Upper lobe of right lung (tissue), 1 donor: ENCODE measurements around the gene ARNT2. TPM values are rescaled to one million over a fixed set of nuclear protein-coding genes. Genes with fewer than 3 reads are reported as not detected.

Experiments used
- ATAC-seq: fragments of 200-7000 bp; cut with Tn5 transposase; one replicate; pipeline ENCODE4 v1.9.1; 2020; ENCODE audit warnings: mild to moderate bottlenecking, moderate library complexity
- DNase-seq: peaks from one replicate; pipeline ENCODE4 v3.0.0-alpha.2; 2020
- H3K27ac ChIP-seq: fragments of 200-600 bp; one replicate; pipeline ENCODE4 v1.8.0; 2022
- H3K27me3 ChIP-seq: fragments of 200-600 bp; one replicate; pipeline ENCODE4 v1.8.0; 2022; ENCODE audit warnings: mild to moderate bottlenecking
- H3K36me3 ChIP-seq: fragments of 200-600 bp; one replicate; pipeline ENCODE4 v1.8.0; 2022
- H3K4me1 ChIP-seq: fragments of 200-600 bp; one replicate; pipeline ENCODE4 v1.8.0; 2022
- H3K4me3 ChIP-seq: fragments of 200-600 bp; one replicate; pipeline ENCODE4 v1.8.0; 2022; ENCODE audit warnings: mild to moderate bottlenecking
- H3K9me3 ChIP-seq: fragments of 200-600 bp; one replicate; pipeline ENCODE4 v1.8.0; 2022
- intact Hi-C: fragments of 100-400 bp; cut with DNase I; formaldehyde crosslinking; loops from one replicate; pipeline ENCODE4 v1.11.0; 2022
- total RNA-seq: library from RNA; stranded (reverse); fragmentation: NEBNext Ultra II Directional; extraction: Animal tissue kit (Norgen Biotek cat#: 25700); gene quantifications from one replicate; pipeline ENCODE4 v1.2.1, GENCODE V29; 2021
- TF ChIP-seq, protein P1 (sequence below): fragments of 200-600 bp; IDR thresholded peaks from one replicate; pipeline ENCODE4 v1.8.0; 2022; ENCODE audit warnings: antibody characterized with exemption
- donor health status: DM: no; HTN: yes; CAD: no; lungs with severe emphysema.

The ARNT2 gene
- total RNA-seq, 1 donor from 2014 or later, result 12.9 TPM

- ATAC-seq (peak; percentile 75), DNase-seq (no peak)
- no peaks in the 10 kb centered on the region for H3K9me3 ChIP-seq
- no peak overlapping the region for H3K4me3 ChIP-seq
- H3K27me3 ChIP-seq, result no peaks in the 10 kb centered on the region
- peaks cover 7% of the 10 kb centered on the region for H3K4me1 ChIP-seq
- no peaks in the 10 kb centered on the region for H3K36me3 ChIP-seq
- no peak overlapping the region for H3K27ac ChIP-seq
- TF ChIP-seq, protein P1, sequence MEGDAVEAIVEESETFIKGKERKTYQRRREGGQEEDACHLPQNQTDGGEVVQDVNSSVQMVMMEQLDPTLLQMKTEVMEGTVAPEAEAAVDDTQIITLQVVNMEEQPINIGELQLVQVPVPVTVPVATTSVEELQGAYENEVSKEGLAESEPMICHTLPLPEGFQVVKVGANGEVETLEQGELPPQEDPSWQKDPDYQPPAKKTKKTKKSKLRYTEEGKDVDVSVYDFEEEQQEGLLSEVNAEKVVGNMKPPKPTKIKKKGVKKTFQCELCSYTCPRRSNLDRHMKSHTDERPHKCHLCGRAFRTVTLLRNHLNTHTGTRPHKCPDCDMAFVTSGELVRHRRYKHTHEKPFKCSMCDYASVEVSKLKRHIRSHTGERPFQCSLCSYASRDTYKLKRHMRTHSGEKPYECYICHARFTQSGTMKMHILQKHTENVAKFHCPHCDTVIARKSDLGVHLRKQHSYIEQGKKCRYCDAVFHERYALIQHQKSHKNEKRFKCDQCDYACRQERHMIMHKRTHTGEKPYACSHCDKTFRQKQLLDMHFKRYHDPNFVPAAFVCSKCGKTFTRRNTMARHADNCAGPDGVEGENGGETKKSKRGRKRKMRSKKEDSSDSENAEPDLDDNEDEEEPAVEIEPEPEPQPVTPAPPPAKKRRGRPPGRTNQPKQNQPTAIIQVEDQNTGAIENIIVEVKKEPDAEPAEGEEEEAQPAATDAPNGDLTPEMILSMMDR, result no peak
- intact Hi-C loops, result no loop called here
Measured at GRCh38 chr15:80461356-80462095, 57.3 kb downstream of the ARNT2 start.

- H3K36me3 ChIP-seq, result no peaks in the 10 kb centered on the region
- DNase-seq, result no peak
- H3K4me1 ChIP-seq, result peaks cover 5% of the 10 kb centered on the region
- no peak overlapping the region for H3K27ac ChIP-seq
- no peak for ATAC-seq
- H3K27me3 ChIP-seq, result no peaks in the 10 kb centered on the region
- no peaks in the 10 kb centered on the region for H3K9me3 ChIP-seq
- TF ChIP-seq, protein P1, result no peak
- intact Hi-C loops, result no loop called here
- H3K4me3 ChIP-seq, result no peak overlapping the region
Measured at GRCh38 chr15:80462111-80462510, 57.9 kb downstream of the ARNT2 start.

GRCh38 chr15:80462836-80463512 is 58.8 kb downstream of the ARNT2 start:
- DNase-seq (no peak), ATAC-seq (no peak)
- intact Hi-C loops, result no loop called here
- no peaks in the 10 kb centered on the region for H3K9me3 ChIP-seq
- no peak overlapping the region for H3K27ac ChIP-seq
- peaks cover 5% of the 10 kb centered on the region for H3K4me1 ChIP-seq
- H3K4me3 ChIP-seq, result no peak overlapping the region
- TF ChIP-seq, protein P1, result no peak
- H3K27me3 ChIP-seq, result no peaks in the 10 kb centered on the region
- H3K36me3 ChIP-seq, result no peaks in the 10 kb centered on the region

DNA sequence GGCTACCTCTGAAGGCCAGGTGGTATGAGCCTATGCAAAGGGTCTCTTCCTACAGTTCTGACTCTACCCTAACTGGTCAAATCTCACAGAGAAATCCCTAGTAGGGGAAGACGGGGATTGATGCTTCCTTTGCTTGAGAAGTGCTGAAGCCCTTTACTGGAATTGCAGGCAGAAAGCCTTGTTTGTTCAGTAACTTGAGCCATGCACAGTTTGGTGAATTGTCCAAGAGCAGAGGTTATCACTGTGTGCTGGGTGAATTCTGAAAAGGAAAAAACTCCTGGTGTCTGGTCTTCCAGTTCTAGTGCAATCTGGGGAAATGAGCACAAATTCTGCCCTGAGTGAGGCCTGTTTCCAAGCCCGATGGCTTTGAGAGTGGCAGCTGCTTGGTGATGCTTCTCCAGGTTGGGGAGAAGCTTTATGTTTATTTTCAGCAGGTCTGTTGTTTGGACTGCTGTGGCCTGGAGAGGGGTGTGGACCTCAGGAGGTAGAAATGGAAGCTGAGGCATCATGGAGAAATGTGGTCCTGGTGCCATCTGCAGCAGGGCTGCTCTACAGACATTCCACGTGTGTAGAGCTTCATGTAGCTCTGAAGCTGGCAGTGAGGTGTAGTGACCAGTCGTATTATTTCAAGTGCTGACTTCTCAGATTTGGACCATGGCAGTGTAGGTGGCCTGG is 60.9 kb downstream of the ARNT2 start:
- no peaks in the 10 kb centered on the region for H3K9me3 ChIP-seq
- TF ChIP-seq, protein P1, result no peak
- intact Hi-C loops, result no loop called here
- H3K36me3 ChIP-seq, result no peaks in the 10 kb centered on the region
- no peak overlapping the region for H3K27ac ChIP-seq
- no peak overlapping the region for H3K4me3 ChIP-seq
- ATAC-seq, result no peak
- H3K27me3 ChIP-seq, result no peaks in the 10 kb centered on the region
- DNase-seq, result no peak
- H3K4me1 ChIP-seq, result no peaks in the 10 kb centered on the region

DNA sequence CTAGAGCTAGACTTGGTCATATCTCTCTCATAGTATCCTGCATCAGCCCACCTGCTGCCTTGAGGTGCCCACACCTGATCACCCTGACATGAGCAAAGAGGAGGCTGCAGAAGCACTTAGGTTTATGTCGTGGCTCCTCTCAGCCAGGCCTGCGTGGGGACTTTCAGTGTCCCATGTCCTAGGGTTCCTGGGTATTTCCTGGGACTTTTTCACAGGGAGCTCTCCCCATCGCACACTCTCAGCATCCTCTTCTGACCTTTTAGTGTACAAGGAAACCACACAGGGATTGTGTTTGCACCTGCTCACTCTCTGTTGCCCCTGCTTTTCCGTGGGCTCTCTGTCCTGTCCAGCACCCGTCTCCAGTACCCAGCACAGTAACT is 61.4 kb downstream of the ARNT2 start:
- Histone ChIP-seq H3K4me1 (no peaks in the 10 kb centered on the region), H3K4me3 (no peak overlapping the region), H3K27me3 (no peaks in the 10 kb centered on the region), H3K9me3 (no peaks in the 10 kb centered on the region), H3K27ac (no peak overlapping the region), H3K36me3 (no peaks in the 10 kb centered on the region)
- TF ChIP-seq, protein P1, result no peak
- intact Hi-C loops, result no loop called here
- no peak for ATAC-seq
- no peak for DNase-seq
